Astrocyte (in vitro differentiated cells and primary cell): ENCODE measurements around the gene OR4F15.

Experiments
- CTCF ChIP-seq: IDR thresholded peaks from 2 replicates; pipeline ENCODE4 v1.5.1; 2011; ENCODE audit warnings: low read depth, mild to moderate bottlenecking, inconsistent platforms, low read length, moderate library complexity; ENCODE audit not compliant: insufficient read depth
- EZH2 ChIP-seq: IDR thresholded peaks from 2 replicates; pipeline ENCODE4 v1.6.1; 2012; ENCODE audit warnings: mild to moderate bottlenecking, low read length, inconsistent platforms; ENCODE audit not compliant: insufficient read depth

- TF ChIP-seq CTCF, result no peak
- no peak for TF ChIP-seq EZH2
Observed at GRCh38 chr15:101781928-101782327, 30.1 kb upstream of the OR4F15 start.
